GM21447 (cell line): ENCODE measurements around the gene IL4R.
"Not testable (repeated sequence)": the region's sequence is repeated elsewhere in the genome, so short reads cannot be mapped to it uniquely, and the experiment has no call there.

ENCODE experiments used
- ATAC-seq: cut with Tn5 transposase; IDR thresholded peaks from one replicate; pipeline ENCODE4 v1.9.1; 2021; ENCODE audit not compliant: unreplicated experiment

Gene IL4R

GRCh38 chr16:27401768-27402568 is 88.2 kb downstream of the IL4R start, which contains the start of gene IL21R:
Gene IL21R, plus strand, starts transcription at chr16:27402174. Its CDS starts 27,898 bp downstream, at chr16:27430072.
- peak; percentile 51 for ATAC-seq

DNA sequence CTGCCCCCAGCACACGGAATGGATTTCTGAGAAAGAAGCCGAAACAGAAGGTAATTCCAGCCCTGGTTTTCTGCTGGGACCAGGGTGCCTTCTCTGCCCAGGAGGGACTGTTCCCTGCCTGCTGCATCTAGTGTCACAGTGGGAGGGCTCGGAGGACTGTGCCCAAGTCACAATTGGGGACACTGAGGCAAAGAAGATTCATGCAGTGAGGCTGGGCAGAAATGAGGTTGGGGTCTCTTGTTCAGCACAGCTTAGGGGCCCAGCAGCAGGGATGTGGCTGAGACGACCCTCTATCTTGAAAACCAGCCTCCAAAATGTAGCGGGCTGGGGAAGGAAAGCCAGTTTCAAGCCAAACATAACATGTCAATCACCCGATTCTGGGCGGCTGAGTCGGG is 88.8 kb downstream of the IL4R start:
- ATAC-seq: no peak

DNA sequence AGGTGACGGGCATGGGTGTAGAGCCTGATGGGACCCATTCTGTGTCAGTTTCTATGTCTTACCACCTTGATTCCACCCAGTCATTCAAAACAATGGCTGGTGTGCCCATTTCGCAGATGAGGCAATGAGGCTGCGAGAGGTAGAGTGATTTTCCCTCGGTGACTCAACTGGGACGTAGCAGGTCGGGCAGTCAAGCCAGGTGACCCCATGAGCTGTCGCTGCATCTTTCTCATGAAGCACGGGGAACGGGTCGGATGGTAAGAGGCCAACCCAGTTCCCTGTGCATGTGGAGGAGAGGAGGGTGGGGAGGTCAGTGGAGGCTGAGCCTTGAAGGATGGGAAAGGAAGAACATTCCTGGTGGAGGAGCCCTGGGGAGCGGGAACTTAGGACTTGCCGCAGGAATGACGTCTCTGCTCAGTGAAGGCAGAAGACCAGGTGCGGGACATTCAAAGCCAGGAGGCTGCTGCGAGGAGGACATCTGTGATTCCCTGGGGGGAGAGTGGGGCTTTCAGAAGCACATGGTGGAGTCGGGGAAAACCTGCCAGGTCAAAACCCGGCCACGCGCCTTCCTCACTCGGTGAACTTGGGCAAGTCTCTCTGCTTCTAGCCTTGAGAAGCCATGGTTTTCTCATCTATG is 89.3 kb downstream of the IL4R start:
- ATAC-seq: no peak

DNA sequence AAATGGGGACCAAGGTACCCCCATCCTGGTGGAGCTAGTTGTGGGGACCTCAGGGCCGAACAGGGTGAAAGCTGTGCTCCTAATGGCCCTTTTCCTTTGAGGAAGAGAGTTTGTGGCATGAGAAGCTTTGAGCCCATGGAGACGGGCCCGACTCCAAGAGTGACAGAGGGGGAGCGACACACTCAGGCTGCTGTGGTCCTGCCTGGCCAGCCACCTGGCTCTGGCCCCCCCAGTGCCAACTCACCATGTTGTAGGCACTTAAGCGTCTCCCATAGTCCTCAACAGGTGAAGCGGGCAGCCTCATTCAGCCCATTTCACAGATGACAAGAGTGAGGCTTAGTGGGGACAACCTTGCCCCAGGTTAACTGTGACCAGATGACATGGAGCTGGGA is 89.8 kb downstream of the IL4R start:
- ATAC-seq: no peak

DNA sequence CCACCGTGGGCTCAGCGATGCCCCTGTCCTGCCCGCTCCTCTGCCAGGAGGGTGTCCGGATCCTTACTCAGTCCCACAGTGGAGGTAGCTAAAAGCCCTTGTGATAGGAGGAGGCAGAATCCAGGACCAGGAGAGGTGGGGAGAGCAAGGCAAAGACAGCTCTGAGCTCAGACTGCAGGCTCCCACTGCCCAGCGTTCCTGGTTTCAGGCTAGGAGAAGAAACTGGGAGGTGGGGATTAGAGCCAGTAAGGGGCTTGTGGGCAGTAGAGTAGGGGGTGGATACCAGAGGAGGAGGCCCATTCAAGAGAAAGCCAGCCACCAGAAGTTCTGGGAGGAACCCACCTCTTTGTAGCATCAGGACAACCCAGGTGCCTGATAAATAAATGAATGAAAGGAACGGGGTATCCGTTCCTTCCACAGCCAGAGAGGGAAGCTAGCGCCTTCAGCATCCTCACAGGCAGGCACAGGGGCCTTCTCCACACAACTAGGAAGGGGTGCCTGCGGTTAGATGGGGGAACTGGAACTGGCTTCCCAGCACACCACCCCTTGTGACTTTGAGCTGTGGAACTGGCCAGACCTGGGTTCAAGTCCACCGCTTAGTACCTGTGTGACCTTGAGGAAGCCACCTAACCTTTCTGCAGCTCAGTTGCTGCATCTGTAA is 90.5 kb downstream of the IL4R start:
- ATAC-seq: no peak

- no peak for ATAC-seq
Measured at GRCh38 chr16:27405546-27406451, 92.0 kb downstream of the IL4R start.

- ATAC-seq: no peak
Measured at GRCh38 chr16:27406511-27407128, 92.8 kb downstream of the IL4R start.

GRCh38 chr16:27407133-27407532 is 93.4 kb downstream of the IL4R start:
- no peak for ATAC-seq

GRCh38 chr16:27408012-27408601 is 94.3 kb downstream of the IL4R start:
- ATAC-seq: peak; percentile 40

GRCh38 chr16:27408602-27409031 is 94.8 kb downstream of the IL4R start:
- no peak for ATAC-seq

DNA sequence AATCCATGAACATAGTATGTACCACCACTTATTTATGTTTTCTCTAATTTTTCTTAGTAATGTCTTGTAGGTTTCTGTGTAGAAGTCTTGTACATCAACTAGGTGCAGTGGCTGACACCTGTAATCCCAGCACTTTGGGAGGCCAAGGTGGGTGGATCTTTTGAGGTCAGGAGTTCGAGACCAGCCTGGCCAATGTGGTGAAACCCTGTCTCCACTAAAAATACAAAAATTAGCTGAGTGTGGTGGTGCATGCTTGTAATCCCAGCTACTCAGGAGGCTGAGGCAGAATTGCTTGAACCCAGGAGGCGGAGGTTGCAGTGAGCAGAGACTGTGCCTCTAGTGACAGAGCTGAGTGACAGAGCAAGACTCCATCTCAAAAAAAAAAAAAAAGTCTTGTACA is 96.2 kb downstream of the IL4R start:
- ATAC-seq: not testable (repeated sequence)

- ATAC-seq: no peak
Measured at GRCh38 chr16:27410761-27411160, 97.0 kb downstream of the IL4R start.

GRCh38 chr16:27413956-27414355 is 100.2 kb downstream of the IL4R start:
- no peak for ATAC-seq
